Activated CD4-positive, alpha-beta T cell treated with anti-CD3 and anti-CD28 coated beads, Interleukin-2, amount 50 U/mL, for 1 hour (primary cell): ENCODE measurements around the gene PAX2.

Experiments used
- DNase-seq: peaks from one replicate; pipeline ENCODE4 v3.0.0-alpha.2; 2020

PAX2 gene

DNA sequence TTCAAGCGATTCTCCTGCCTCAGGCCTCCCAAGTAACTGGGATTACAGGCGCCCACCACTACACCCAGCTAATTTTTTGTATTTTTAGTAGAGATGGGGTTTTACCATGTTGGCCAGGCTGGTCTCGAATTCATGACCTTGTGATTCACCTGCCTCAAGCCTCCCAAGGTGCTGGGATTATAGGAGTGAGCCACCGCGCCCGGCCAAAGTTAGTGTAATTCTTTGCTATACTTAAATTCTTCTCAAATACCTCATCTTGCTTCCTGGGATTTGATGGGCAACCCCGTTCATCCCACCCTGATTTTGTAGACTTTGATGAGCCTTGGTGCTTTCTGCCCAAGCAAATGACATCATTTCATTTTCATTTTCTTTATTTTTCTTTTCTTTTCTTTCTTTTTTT, 54.5 kb downstream of the PAX2 start:
- DNase-seq: no peak

DNA sequence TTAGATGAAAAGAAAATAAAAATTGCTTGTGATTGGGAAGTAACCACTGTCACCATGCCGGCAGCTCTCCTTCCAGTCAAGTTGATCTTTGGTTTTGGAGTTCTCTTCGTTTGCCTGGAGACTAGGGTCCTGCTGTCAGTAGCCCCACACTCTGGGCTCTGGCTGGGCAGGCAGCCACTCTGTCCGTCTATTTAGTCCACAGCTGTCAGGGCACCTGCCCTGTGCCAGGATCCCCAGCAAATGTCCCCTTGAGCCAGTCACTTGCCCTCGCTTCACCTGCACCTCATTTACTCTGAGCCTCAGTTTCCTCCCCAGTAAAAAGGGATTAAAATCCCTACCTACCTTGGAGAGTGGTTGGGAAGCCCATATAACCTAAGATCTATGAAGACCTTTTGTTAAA, 55.5 kb downstream of the PAX2 start:
- no peak for DNase-seq

DNA sequence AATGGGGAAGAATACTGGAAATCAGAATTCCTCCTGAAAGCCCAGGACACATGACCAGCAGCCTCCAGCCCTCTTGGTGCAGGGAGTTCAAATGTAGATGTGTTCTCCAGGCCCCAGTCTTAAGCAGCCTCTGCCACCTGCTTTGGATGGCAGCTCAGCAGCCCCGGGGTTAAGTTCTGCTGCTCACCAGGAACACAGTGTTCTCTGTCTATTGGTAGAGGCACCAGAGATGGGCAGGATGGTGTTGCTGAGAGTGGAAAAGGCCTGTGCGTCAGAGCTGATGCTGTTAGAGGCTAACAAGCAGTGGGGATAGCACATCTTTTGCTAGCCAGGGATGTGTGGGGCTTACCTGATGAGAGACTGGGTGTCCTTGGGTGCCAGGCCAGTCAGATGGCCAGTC, 56.8 kb downstream of the PAX2 start:
- DNase-seq: no peak

DNA sequence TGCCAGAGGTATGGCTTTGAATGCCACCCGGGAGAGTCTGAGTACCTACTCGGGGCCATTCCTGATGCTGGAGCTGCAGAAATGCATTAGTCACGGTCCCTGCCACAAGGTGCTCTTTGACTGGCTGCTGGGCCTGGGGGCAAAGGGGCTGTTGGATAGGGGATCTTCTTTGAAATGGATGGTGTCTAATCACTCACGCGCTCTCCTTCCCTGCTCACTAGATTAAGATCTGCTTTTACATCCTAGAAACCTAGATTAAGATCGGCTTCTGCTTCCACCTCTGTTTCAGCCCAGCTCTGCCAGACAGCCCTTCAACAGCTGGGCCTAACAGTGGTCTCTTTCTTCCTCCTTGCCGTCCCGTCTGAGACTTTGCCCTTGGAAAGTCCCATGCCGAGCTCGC, 57.2 kb downstream of the PAX2 start:
- no peak for DNase-seq

DNA sequence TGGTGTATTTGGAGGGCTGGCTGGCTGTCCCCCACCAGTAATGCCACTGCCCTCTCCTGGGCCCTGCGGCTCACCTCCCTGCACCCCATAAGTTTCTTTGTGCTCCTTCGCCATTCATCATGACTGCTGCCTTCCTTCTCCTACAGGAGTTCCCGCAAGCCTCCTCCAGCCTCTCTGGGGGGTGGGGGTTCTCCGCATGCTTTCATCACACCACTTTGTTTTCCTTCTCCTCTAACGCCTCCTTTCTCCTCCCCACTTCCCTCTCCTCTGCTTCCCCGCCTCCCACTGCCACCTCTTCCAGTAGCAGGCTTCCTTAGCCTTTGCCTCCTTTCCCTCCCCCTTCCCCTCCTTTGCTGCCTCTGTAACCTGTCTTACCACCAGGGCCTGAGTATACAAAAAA, 58.1 kb downstream of the PAX2 start:
- DNase-seq: no peak

DNA sequence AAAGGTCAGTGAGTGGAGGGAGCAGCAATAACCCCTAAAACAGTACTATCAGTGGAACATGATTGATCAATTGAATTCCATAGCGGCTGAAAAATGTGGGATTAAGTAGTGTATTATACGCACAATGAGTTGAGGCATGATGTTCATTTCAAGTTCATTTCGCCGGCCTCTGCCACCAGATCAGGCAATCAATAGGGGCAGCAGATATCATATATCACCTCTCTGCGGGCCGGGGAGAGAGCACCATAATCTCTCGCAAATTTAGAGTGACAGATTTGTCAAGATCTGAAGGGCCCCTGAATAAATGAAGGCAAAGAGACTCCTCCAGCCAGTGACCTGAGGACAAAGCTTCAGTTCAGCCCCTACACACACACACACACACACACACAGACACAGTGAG, 58.5 kb downstream of the PAX2 start:
- DNase-seq: no peak

DNA sequence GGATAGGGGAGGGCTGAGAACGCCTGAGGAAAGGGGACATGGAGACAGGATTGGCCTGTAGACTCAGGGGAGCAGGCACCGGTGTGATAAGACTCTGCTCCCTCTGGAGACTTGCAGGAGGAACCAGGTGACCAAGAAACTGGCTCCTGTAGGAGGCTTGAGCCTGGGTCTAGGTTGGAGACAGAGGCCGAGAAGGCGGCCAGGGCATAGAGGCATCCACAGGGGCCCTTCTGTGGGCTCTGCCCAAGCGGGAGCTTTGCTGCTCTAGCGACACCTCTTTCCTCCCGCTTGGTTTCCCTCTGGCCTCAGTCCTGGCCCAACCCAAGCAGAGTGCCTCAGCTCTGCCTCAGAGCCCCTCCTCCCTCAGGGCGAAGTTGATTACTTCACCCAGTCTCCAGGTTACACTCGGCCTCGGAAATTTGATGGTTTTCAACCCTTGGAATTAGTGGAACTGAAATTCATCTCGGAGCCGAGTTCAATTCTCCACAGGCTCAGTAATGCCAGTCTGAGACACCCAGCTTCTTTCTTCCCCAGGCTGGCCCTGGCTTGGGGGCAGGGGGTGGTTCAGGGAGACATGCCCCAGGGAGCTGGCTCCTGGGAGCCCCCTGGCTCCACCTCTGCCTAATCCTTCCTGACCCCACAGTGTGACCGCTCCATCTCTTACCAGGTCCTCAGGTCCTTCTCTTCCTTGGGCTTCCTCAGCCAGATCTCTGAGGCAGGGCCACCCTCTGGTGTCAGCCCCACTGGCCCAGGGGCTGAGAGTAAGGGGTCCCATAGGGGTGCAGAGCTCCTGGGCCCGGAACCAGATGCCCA, 60.4 kb downstream of the PAX2 start:
- DNase-seq: no peak

DNA sequence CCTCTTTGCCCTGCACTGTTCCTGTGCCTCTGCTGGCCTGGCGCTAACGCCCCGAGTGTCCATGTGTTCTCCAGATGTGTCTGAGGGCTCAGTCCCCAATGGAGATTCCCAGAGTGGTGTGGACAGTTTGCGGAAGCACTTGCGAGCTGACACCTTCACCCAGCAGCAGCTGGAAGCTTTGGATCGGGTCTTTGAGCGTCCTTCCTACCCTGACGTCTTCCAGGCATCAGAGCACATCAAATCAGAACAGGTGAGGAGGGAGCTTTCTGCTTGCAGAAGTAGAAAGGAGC, 60.9 kb downstream of the PAX2 start:
- DNase-seq: no peak

DNA sequence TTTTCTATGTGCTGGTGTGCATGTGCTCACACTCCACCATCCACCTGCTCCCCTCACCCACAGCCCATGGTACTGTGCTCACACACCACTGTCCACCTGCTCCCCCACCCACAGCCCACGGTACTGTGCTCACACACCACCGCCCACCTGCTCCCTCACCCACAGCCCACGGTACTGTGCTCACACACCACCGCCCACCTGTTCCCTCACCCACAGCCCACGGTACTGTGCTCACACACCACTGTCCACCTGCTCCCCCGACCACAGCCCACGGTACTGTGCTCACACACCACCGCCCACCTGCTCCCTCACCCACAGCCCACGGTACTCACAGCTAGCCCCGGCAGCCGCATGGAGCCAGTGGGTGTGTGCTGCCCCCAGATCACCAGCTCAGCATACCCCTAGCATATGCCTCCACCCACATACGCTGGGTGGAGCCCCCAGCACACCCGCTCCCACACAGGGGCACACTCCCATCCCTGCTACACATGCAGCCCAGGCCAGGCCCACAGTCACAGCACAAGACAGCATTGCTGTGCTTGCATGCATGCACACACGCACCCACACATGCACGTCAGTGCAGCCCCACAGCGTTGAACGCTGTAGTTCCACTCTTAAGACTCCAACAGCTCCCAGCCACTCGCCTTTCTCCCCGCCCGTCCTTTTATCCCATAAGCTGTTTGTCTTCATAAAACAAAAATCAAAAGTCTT, 62.0 kb downstream of the PAX2 start:
- DNase-seq: no peak

DNA sequence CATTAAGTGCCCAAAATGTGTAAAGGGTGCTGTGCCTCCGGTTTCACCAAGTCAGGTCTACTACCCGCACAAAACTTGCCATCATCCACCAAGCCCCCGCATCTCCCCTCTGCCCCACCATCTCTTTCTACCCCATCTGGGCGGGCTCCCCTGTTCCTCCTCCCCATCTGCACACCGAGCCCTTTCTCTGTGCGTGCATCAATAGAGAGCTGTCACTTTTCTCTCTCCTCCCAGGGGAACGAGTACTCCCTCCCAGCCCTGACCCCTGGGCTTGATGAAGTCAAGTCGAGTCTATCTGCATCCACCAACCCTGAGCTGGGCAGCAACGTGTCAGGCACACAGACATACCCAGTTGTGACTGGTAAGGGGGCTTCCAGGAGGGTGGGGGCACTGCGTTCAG, 63.5 kb downstream of the PAX2 start:
- DNase-seq: no peak

DNA sequence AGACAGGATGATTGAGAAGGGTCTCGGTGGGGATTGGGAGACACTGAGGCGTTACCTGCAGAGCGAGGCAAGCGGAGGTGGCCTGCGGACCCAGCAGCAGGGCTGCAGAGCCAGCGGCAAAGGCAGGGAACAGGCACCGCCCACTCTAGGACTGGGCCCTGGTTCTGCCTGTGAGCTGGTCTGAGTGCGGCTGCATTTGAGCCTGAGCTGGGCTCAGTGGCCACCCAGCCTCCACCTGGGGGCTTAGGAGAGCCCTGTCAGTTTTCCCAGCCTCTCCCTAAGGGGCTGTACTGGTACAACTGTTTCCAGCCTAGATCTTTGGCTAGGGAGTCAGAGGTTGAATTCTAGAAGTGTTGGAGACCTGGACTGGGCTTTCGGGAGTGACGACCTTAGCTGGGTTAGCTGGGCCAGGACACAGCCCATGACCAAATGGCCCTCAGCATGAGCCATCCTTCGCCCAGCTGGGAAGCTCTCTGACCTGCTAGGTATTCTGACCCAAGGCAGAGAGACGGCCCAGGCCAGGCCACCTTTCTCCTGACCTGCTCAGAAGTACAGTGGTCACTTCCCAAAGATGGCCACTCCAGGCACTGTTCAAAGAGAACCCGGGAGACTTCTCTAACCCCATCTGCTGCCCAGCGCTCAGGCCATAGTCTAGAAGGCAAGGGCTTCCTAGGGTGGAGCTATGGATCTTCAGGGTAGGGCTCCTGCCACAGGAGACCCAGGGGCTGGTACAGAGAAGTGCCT, 64.9 kb downstream of the PAX2 start:
- no peak for DNase-seq

DNA sequence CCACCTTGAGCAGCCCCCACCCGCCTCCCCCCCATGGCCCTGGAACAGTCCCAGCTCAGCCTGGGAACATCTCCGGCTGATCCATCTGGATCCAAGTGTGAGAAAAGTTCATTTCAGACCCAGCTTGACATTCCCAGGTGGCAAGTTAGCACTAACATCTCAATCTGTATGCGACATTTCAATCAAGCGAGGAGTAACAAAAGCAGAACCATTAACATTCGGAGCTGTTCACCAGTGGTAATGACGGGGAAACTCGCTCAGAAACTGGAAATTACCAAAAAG, 65.4 kb downstream of the PAX2 start:
- DNase-seq: no peak

DNA sequence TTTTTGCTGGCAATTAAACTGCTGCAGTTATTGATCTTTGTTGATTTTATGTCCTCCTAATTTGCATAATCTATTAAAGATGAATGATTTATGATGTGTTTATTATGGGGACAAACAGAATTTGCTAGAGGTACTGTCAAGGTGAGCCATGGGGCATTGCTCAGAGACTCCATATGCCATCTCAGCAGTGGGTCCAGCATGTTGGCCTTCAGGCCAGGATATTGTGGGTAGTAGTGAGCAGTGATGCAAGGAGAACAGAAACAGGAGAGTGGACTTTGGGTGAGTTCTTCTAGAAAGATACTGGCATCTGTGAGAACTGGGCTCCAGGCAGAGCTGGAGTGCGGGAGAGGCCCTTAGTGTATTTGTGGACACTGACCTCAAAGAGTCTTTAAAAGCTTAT, 65.9 kb downstream of the PAX2 start:
- DNase-seq: no peak

DNA sequence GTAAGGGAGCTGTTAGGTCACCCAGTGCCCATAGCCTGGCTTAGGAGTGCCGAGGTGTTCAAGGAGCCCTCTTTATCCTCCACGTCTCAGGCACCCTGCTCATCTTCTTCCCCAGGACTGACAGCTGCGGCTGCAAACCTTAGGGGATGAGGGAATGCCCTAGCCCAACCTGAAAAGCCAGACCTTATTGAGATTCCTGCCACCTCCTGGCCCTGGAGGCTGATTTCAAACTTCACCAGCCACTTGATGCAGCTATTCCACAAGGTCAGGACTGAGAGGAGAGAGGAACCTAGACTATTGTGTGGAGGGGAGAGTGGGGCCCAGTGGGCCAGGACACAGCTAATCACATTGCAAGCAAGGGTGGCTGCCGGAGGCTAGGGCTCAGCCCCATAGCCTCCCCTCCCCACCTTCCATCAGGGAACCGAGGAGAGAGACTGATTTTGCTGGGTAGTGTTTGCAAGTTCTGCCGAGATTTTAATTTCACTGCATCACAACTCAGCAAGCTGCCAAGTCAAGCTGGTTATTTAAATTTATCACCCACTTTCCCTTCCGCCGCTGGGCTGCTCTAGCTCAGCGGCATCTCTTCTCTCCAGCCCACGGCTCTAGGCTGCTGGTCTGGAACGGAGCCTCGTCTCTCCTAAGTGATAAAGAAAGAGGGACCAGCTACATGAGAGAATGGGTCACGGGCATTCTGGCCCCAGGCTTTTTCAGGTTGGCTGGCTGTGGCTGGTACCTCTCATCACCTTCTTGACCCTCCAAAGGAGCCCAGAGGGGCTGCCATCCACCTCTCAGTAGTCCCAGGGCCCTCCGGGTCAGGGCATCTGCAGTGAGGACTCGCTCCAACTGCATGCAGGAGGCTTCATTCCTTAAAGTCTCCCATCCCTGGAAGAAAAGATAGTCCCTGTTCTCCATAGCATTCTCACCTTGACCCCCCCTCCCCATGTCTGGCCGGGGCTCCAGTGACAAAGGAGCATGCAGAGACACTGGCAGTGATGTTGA, 66.7 kb downstream of the PAX2 start:
- no peak for DNase-seq

DNA sequence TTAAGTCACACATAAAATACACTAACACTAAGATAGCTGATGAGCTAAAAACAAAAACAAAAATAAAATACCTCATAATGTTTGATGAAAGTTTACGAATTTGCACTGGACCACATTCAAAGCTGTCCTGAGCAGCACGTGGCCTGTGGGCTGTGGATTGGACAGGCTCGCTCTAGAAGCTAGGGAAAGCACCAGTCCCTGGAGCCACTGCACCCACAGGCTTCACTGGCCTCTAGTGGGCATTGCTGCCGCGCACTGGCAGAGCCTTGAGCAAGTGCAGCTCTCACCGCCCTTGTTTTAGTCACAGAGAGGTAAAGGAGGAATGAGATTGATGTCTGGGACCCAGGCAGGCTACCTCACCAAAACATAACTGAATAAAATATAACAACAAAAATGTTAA, 67.6 kb downstream of the PAX2 start:
- no peak for DNase-seq

DNA sequence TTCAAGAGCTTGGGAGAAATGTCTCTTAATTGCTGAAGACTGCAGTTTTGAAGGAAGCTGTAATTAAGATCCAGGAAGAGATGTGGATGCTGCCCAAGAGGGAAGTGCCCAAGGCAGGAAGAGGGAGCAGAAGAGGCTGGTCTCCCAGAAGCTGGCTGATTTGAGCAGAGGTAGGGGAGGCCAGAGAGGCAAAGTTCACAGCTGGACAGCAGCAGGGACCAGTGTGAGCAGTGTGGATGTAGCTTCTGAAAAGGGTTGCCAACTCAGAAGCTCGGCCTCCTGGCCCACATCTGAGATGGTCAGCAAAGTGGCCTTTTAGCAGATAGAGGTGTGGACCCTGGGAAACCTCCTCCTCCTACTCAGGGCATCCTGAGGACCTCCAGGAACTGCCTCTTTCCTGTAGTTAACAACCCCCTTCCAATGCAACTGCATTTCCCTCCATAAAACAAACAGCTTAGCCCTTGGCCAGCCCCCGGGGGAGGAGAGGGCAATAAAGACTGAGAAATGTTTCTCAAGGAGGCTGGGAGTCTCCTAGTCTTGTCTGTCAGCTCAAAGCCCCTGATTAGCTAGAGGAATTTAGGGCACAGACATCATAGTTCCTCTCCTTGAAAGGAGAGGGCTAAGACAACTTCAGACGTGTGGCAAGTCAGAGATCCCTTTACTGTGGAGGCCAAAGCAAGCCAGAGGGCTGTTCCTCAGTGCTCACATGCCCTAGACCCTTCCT, 69.5 kb downstream of the PAX2 start:
- no peak for DNase-seq

DNA sequence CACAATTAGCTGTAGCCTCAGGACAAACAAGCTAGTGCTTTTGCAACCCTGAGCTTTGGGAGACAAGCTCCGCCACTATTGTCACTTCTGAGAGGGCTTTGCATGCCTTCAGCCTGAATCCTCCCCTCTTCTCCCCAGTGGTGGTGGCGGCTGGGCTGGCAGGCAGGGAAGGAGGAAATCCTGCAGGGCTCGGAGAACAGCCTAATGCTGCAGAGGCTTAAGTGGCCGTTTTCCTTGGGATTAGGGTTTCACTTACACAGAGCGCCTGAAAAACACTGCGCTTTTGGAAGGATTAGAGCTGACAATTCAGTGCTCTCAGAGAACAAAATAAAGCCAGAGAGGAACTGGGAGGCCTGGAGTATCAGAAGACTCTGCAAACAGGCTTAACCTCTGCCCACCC, 71.3 kb downstream of the PAX2 start:
- DNase-seq: no peak

DNA sequence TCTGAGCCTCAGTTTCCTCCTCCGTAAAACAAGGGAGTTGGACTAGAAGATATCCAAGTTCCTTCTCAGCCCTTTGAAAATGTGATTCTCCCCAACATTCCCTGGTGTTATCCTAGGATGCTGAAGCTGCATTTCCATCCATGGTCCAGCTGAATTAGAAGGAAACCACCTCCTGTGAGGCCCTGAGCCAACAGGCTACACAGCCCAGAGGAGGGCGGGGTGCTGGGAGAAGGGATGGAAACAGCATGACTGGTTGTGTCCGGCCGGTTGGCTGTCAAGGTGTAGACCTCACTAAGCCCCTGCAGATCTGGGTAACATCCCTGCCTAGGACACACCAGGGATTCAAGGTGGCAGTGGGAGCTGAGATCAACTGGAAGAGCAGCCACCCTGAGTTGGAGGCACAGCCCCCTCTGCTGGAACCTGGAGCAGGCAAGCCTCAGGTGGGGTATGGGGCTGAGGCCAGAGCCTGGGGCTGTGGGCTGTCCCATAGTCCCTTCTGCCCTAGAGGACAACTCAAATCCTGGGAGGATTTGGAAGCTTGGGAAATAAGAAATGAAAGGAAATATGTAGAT, 72.0 kb downstream of the PAX2 start:
- no peak for DNase-seq

DNA sequence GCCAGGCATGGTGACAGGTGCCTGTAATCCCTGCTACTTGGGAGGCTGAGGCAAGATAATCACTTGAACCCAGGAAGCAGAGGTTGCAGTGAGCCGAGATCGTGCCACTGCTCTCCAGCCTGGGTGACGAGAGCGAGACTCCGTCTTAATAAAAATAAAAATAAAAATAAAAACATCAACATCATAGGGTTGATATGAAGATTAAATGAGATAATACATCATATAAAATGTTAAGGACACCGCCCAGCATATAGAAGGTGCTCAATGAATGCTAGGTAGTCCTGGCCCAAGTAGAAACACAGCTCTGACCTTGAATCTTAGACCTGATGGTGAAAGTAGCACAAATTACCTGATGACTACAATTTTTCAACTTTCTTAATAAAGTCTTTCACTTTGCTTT, 74.0 kb downstream of the PAX2 start:
- DNase-seq: no peak

DNA sequence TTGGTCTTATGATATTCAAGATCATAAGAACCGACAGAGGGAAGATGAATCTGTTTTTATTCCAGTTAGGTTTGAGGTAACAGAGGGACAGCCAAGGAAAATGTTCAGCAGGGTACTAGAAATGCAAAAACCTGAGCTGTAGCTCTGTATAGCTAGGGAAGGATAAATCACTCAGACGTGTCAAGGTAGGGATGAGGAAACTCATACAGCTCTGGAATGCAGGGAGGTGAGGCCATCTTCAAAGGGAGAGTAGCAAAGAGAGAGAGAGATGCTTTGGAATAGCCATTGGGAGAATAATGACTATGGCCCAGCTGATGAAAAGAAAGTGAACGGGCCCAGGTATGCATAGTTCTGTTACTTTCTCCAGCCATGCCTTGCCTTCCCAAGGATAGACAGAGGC, 77.8 kb downstream of the PAX2 start:
- DNase-seq: no peak

DNA sequence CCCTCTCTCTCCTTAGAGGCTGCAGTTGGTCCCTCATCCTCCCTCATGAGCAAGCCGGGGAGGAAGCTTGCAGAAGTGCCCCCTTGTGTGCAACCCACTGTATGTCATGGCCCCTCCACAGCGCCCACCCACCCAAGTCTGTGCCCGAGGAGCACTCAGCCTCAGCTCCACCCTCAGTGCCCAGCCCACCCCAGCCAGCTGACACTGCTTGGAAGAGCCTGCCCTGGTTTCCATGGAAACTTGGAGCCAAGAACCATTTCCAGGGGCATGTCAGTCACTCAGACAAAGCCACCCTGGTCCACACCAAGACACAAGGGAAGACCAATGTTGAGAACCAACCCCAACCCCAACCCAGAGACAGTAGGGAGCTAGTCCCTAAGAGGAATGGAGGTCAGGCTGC, 79.5 kb downstream of the PAX2 start:
- no peak for DNase-seq

DNA sequence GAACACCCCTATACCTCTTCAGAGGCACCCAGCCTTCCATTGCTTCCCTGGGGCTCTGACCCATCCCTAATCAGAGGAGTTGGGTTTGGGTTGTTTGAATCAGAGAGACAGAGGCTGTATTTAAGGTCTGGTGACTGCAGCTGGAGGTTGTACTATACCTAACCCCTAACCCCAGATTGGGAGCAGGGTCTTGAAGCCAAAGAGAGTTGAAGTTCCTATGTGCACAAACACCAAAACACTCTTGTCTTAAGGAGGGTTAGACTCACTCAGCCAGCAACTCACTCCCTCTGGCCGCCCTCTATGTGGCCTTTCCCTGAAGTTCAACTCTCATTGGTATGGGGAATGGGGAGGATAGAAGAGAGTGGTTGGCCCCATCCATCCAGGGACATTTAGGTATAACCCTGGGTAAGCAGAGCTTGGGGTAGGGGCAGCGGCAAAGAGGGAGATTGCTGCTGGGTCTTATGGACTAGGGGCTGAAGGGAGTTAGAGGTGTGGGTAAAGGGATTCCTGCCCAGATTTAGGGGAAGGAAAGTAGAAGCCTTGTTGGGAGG, 80.0 kb downstream of the PAX2 start:
- DNase-seq: no peak
